ENCODE results near the gene HSD11B1.

DNA sequence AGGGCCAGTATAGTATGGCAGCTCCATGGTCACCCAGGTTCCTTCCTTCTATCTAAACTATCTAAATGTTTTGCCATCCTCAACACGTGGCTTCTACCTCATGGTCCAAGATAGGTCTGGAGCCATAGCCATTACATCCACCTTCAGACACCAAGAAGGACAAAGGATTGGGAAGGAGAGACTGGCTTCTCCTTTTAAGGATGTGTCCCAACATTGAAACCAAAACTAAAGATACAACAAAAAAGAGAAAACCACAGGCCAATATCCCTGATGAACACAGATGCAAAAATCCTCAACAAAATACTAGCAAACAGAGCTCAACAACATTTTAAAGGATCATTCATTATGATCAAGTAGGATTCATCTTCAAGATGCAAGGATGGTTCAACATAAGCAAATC lies 24.8 kb downstream of the HSD11B1 start:
- TF ChIP-seq CTCF (IDR thresholded peaks at IDR 0.05) (no peak), POLR2A (IDR thresholded peaks at IDR 0.05) (no peak)

Data from testis (tissue), 2 donors.